SU-DHL-6 (cell line): ENCODE measurements around the gene LRPAP1.

ENCODE experiments used
- EZH2phosphoT487 ChIP-seq: fragments of 200-600 bp; sonication (generic), shearing (Covaris generic); conservative IDR thresholded peaks from 2 replicates; pipeline ENCODE4 v1.6.1; 2018; ENCODE audit warnings: mild to moderate bottlenecking, antibody characterized with exemption, low read length, moderate library complexity, mixed read lengths
- TF ChIP-seq, protein P1 (sequence below): fragments of 200-600 bp; sonication (generic); IDR thresholded peaks from one replicate; pipeline ENCODE4 v1.5.1; 2017; ENCODE audit warnings: antibody characterized with exemption, mild to moderate bottlenecking, low read length, moderate library complexity; ENCODE audit not compliant: insufficient read depth, poor library complexity, severe bottlenecking

DNA sequence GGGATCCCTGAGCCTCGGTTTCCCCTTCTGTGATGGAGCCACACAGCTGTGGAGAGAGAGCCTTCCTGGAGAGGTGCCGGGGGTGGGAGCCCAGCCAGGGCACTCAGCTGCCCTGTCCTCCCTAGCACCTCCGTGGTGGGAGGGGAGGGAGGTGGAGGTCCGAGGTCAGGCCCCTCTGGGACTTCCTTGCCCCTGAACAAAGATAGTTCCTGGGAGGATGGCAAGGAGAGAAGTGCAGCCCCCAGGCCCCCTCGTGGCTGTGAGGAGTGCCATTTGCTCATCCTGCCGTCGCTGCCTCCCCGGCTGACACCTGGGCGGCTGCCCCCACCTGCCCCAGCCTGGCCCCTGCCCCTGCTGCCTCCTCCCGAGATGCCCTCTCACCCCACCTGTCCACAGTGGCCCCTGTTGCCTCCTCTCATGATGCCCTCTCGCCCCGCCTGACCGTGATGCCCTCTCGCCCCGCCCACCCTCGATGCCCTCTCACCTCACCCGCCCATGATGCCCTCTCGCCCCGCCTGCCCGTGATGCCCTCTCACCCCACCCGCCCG lies 56.4 kb downstream of the LRPAP1 start:
- TF ChIP-seq, protein P1, sequence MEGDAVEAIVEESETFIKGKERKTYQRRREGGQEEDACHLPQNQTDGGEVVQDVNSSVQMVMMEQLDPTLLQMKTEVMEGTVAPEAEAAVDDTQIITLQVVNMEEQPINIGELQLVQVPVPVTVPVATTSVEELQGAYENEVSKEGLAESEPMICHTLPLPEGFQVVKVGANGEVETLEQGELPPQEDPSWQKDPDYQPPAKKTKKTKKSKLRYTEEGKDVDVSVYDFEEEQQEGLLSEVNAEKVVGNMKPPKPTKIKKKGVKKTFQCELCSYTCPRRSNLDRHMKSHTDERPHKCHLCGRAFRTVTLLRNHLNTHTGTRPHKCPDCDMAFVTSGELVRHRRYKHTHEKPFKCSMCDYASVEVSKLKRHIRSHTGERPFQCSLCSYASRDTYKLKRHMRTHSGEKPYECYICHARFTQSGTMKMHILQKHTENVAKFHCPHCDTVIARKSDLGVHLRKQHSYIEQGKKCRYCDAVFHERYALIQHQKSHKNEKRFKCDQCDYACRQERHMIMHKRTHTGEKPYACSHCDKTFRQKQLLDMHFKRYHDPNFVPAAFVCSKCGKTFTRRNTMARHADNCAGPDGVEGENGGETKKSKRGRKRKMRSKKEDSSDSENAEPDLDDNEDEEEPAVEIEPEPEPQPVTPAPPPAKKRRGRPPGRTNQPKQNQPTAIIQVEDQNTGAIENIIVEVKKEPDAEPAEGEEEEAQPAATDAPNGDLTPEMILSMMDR = no peak
- TF ChIP-seq EZH2phosphoT487 = no peak
